CD14-positive monocyte (primary cell): ENCODE measurements around the gene SLC2A3. TPM values are rescaled to one million over a fixed set of nuclear protein-coding genes. Genes with fewer than 3 reads are reported as not detected.
"Not testable (repeated sequence)": the region's sequence is repeated elsewhere in the genome, so short reads cannot be mapped to it uniquely, and the experiment has no call there.

ENCODE experiments used
- DNase-seq, 3 donors: peaks; one replicate each; pipeline ENCODE4 v3.0.0-alpha.2; 2011 to 2022
- H2AFZ ChIP-seq: 2 replicates; pipeline ENCODE4 v1.6.0; 2012; ENCODE audit warnings: mild to moderate bottlenecking, low read depth, low read length, inconsistent platforms; ENCODE audit not compliant: insufficient read depth, poor library complexity, severe bottlenecking
- H3K27ac ChIP-seq, 2 donors: 1 replicate in 1 of 2; 2 replicates in 1 of 2; pipeline ENCODE4 v1.5.1; 2012 to 2013; ENCODE audit warnings: low read length in 2 of 2, control low read depth in 1 of 2, inconsistent platforms in 1 of 2, low read depth in 1 of 2, mild to moderate bottlenecking in 1 of 2
- H3K27me3 ChIP-seq, 2 donors: one replicate each; pipeline versions ENCODE4 v1.6.0 to v1.6.1; 2011 to 2013; ENCODE audit warnings: low read length in 2 of 2; ENCODE audit not compliant: control insufficient read depth in 2 of 2, insufficient read depth in 2 of 2
- H3K36me3 ChIP-seq, 2 donors: replicated peaks in 1 of 2; 1 replicate in 1 of 2; 2 replicates in 1 of 2; pipeline versions ENCODE4 v1.5.1 to v1.6.1; 2012 to 2013; ENCODE audit warnings: low read length in 2 of 2, control low read depth in 1 of 2, inconsistent platforms in 1 of 2, mild to moderate bottlenecking in 1 of 2; ENCODE audit not compliant: insufficient read depth in 2 of 2, control insufficient read depth in 1 of 2
- H3K4me1 ChIP-seq, 2 donors: 1 replicate in 1 of 2; 2 replicates in 1 of 2; pipeline versions ENCODE4 v1.5.1 to v1.6.1; 2012 to 2013; ENCODE audit warnings: low read length in 2 of 2, control low read depth in 1 of 2, inconsistent platforms in 1 of 2, mild to moderate bottlenecking in 1 of 2, moderate library complexity in 1 of 2; ENCODE audit not compliant: insufficient read depth in 2 of 2, control insufficient read depth in 1 of 2
- H3K4me2 ChIP-seq: replicated peaks from 2 replicates; pipeline ENCODE3; 2012; ENCODE audit warnings: low read length, moderate library complexity, mild to moderate bottlenecking; ENCODE audit not compliant: poor library complexity, severe bottlenecking; ENCODE audit errors: extremely low read depth
- H3K4me3 ChIP-seq, 3 experiments: fragments of 200-600 bp in 1 of 3; sonication (generic) in 1 of 3; replicated peaks in 1 of 3; 1 replicate in 2 of 3; 2 replicates in 1 of 3; pipeline ENCODE4 v1.5.1; 2011 to 2013; ENCODE audit warnings: low read length in 3 of 3, mild to moderate bottlenecking in 3 of 3, control low read depth in 2 of 3, low read depth in 2 of 3, inconsistent platforms in 1 of 3, moderate library complexity in 1 of 3
- H3K79me2 ChIP-seq: 2 replicates; pipeline ENCODE4 v1.6.0; 2012; ENCODE audit warnings: mild to moderate bottlenecking, control low read depth, inconsistent platforms, low read length, moderate library complexity; ENCODE audit not compliant: insufficient read depth
- H3K9ac ChIP-seq: 2 replicates; pipeline ENCODE4 v1.6.0; 2017; ENCODE audit warnings: low read length, mild to moderate bottlenecking; ENCODE audit not compliant: insufficient read depth, poor library complexity, severe bottlenecking
- H3K9me3 ChIP-seq, 2 donors: replicated peaks in 1 of 2; 1 replicate in 1 of 2; 2 replicates in 1 of 2; pipeline versions ENCODE4 v1.5.1 to v1.6.1; 2012 to 2013; ENCODE audit warnings: low read length in 2 of 2, control low read depth in 1 of 2; ENCODE audit not compliant: control insufficient read depth in 1 of 2, insufficient read depth in 1 of 2
- H4K20me1 ChIP-seq: 2 replicates; pipeline ENCODE4 v1.6.0; 2012; ENCODE audit warnings: mild to moderate bottlenecking, low read length, control low read depth, moderate library complexity; ENCODE audit not compliant: insufficient read depth
- H3K27ac Mint-ChIP-seq, 7 donors: one replicate each; pipeline ENCODE4 v1.8.0; 2020; ENCODE audit warnings: mild to moderate bottlenecking in 7 of 7, mixed read lengths in 7 of 7, moderate library complexity in 6 of 7, inconsistent platforms in 2 of 7
- H3K27me3 Mint-ChIP-seq, 3 donors: one replicate each; pipeline ENCODE4 v1.8.0; 2021 to 2022; ENCODE audit warnings: low read depth in 3 of 3, mild to moderate bottlenecking in 3 of 3, mixed read lengths in 3 of 3, moderate library complexity in 3 of 3, inconsistent platforms in 1 of 3
- H3K36me3 Mint-ChIP-seq, 2 donors: one replicate each; pipeline ENCODE4 v1.8.0; 2020; ENCODE audit warnings: mixed read lengths in 2 of 2, inconsistent platforms in 1 of 2, mild to moderate bottlenecking in 1 of 2
- H3K4me1 Mint-ChIP-seq: one replicate; pipeline ENCODE4 v1.8.0; 2020; ENCODE audit warnings: mild to moderate bottlenecking, mixed read lengths
- H3K4me3 Mint-ChIP-seq, 2 donors: one replicate each; pipeline ENCODE4 v1.8.0; 2020; ENCODE audit warnings: mild to moderate bottlenecking in 2 of 2, mixed read lengths in 2 of 2, moderate library complexity in 1 of 2
- H3K9me3 Mint-ChIP-seq, 7 donors: one replicate each; pipeline ENCODE4 v1.8.0; 2020 to 2022; ENCODE audit warnings: mixed read lengths in 7 of 7, mild to moderate bottlenecking in 6 of 7, moderate library complexity in 6 of 7, inconsistent platforms in 2 of 7
- WGBS: methylation state at CpG from one replicate; pipeline ENCODE4 v1.1.5; 2013; ENCODE audit warnings: missing lambda C conversion rate; ENCODE audit not compliant: insufficient coverage; 5-methylcytosine and 5-hydroxymethylcytosine counted together
- intact Hi-C, 2 donors: fragments of 100-400 bp; cut with micrococcal nuclease; formaldehyde crosslinking; loops; one replicate each; pipeline versions ENCODE4 v1.15.0 to v1.15.1; 2023
- polyA plus RNA-seq, 3 donors: library from polyadenylated mRNA; depleted of rRNA in 1 of 3; unstranded in 2 of 3; stranded (reverse) in 1 of 3; fragments of 300-500 nt in 2 of 3; fragments of >200 nt in 1 of 3; fragmentation: Illumina TruSeq in 2 of 3; gene quantifications; 1 replicate in 2 of 3; 2 replicates in 1 of 3; pipeline ENCODE4 v1.2.3, GENCODE V29; 2012 to 2021
- TF ChIP-seq, protein P1 (sequence below): fragments of 200-600 bp; IDR thresholded peaks from one replicate; pipeline ENCODE4 v1.8.0; 2022; ENCODE audit warnings: antibody characterized with exemption, mild to moderate bottlenecking

SLC2A3 gene
- polyA plus RNA-seq, 3 donors: 128 to 1,210 (median 179) TPM

DNA sequence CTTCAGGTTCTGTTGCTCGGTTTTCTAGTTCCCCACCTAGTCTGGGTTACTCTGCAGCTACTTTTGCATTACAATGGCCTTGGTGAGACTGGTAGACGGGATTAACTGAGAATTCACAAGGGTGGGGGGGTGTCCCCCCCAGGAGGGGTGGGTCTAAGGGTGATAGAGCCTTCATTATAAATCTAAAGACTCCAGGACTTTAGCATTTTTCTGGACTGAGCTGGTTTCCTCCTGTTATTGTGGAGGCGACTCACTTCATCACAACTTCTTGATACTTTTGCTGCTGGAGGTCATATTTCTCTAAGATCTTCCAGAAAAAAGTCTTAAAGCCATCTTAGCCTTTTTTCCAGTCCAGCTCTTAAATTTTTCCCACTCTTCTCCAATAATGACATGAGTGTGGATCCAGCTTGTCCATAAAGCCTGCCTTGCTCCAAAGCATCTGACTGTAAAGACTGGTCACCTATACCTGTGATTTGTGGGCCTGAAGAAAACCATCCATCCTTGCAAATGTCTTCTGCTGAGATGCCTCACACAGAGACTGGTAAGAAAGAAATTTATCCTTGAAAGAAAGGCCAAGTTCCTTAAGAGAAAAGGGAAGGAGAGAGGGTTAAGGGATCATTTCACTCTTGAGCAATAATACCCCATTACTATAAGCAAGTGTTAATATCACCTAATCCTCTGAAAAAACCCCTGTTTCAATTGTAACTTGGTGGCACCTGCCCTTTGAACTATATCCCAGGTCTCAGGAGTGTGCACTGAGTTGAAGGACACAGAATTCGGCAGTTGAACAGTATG is 43.6 kb downstream of the SLC2A3 start:
- no peaks in the 10 kb centered on the region for H4K20me1 ChIP-seq
- H3K4me1 ChIP-seq: peaks cover 28% of the 10 kb centered on the region in 2 donors
- Mint-ChIP-seq H3K9me3 (no peaks in the 10 kb centered on the region), H3K4me1 (peaks cover 25% of the 10 kb centered on the region), H3K27ac (peak overlapping the region; percentile 3 to 89 (median 69)), H3K4me3 (no peak overlapping the region), H3K27me3 (peaks cover 0 to 3% (median 0%) of the 10 kb centered on the region in 3 donors), H3K36me3 (no peaks in the 10 kb centered on the region)
- H3K4me3 ChIP-seq: no peak overlapping the region
- DNase-seq: peak in 2 of 3 donors; percentile 16 to 24
- TF ChIP-seq, protein P1, sequence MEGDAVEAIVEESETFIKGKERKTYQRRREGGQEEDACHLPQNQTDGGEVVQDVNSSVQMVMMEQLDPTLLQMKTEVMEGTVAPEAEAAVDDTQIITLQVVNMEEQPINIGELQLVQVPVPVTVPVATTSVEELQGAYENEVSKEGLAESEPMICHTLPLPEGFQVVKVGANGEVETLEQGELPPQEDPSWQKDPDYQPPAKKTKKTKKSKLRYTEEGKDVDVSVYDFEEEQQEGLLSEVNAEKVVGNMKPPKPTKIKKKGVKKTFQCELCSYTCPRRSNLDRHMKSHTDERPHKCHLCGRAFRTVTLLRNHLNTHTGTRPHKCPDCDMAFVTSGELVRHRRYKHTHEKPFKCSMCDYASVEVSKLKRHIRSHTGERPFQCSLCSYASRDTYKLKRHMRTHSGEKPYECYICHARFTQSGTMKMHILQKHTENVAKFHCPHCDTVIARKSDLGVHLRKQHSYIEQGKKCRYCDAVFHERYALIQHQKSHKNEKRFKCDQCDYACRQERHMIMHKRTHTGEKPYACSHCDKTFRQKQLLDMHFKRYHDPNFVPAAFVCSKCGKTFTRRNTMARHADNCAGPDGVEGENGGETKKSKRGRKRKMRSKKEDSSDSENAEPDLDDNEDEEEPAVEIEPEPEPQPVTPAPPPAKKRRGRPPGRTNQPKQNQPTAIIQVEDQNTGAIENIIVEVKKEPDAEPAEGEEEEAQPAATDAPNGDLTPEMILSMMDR: no peak
- H3K36me3 ChIP-seq: no peaks in the 10 kb centered on the region
- 100% methylated on average over 1 of the region's 4 CpGs for WGBS
- no peak overlapping the region for H3K4me2 ChIP-seq
- peak overlapping the region in 1 of 2 donors; percentile 31 for H3K27ac ChIP-seq
- no peaks in the 10 kb centered on the region for H3K27me3 ChIP-seq
- H3K9me3 ChIP-seq: no peaks in the 10 kb centered on the region
- H3K9ac ChIP-seq: no peak overlapping the region
- H2AFZ ChIP-seq: no peak overlapping the region
- H3K79me2 ChIP-seq: no peaks in the 10 kb centered on the region
- intact Hi-C loops: loop anchor here in 1 of 2 donors (2.0 kb wide), 1 partner anchor 30 kb away; no protein-coding TSS in a partner anchor

DNA sequence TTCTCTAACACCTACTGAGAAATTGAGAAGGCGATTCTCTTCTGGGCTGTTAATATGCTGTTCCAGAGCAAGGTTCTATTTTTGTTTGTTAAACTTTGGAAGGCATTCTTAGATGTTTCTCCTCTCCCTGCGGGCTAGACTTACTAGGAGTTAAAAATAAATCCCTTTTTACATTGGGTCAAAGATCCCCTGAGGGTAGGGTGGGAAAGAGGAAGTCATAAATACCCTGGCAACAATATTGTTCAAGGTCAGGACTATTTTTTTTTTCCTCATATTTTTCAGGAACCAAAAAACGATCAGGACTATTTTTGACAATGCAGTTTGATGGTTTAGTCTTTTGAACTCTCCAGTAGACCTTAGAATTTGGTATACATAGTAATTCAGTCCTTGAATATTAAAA is 51.3 kb downstream of the SLC2A3 start:
- Histone ChIP-seq H3K9ac (no peak overlapping the region), H4K20me1 (no peaks in the 10 kb centered on the region), H3K36me3 (no peaks in the 10 kb centered on the region), H3K27me3 (no peaks in the 10 kb centered on the region), H3K27ac (no peak overlapping the region), H3K4me3 (no peak overlapping the region), H3K4me1 (peaks cover 13% of the 10 kb centered on the region in 2 donors), H3K9me3 (no peaks in the 10 kb centered on the region), H3K4me2 (no peak overlapping the region), H2AFZ (no peak overlapping the region), H3K79me2 (no peaks in the 10 kb centered on the region)
- Mint-ChIP-seq H3K36me3 (no peaks in the 10 kb centered on the region), H3K4me1 (peaks cover 13% of the 10 kb centered on the region), H3K27me3 (peaks cover 0 to 1% (median 0%) of the 10 kb centered on the region in 3 donors), H3K9me3 (peaks cover 0 to 5% (median 1%) of the 10 kb centered on the region in 7 donors), H3K4me3 (no peak overlapping the region), H3K27ac (peak overlapping the region in 2 of 7 donors; percentile 59 to 66)
- no CpG with 5 or more reads among the region's 3 CpGs for WGBS
- TF ChIP-seq, protein P1: no peak
- intact Hi-C loops: no loop called here
- peak in 2 of 3 donors; percentile 22 to 46 for DNase-seq

DNA sequence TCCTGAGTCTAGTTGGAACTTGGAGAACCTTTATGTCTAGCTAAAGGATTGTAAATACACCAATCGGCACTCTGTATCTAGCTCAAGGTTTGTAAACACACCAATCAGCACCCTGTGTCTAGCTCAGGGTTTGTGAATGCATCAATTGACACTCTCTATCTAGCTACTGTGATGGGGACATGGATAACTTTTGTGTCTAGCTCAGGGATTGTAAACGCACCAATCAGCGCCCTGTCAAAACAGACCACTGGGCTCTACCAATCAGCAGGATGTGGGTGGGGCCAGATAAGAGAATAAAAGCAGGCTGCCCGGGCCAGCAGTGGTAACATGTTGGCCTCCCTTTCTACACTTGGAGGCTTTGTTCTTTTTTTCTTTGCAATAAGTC is 54.3 kb downstream of the SLC2A3 start:
- H4K20me1 ChIP-seq, H3K27me3 Mint-ChIP-seq, H3K4me3 ChIP-seq, H3K27ac ChIP-seq, H3K79me2 ChIP-seq, H3K27ac Mint-ChIP-seq, H3K4me2 ChIP-seq, H2AFZ ChIP-seq, H3K36me3 Mint-ChIP-seq, H3K9ac ChIP-seq, H3K9me3 Mint-ChIP-seq, H3K27me3 ChIP-seq, H3K9me3 ChIP-seq, H3K4me3 Mint-ChIP-seq, DNase-seq, H3K36me3 ChIP-seq, intact Hi-C loops: not testable (repeated sequence)
- peaks cover 13% of the 10 kb centered on the region for H3K4me1 Mint-ChIP-seq
- peaks cover 13% of the 10 kb centered on the region in 2 donors for H3K4me1 ChIP-seq
- WGBS: 63% methylated on average over 1 of the region's 4 CpGs
